D721Med (cell line): ENCODE results near the gene L1TD1.

Experiments
- DNase-seq: peaks from one replicate; pipeline ENCODE4 v3.0.0; 2011; ENCODE audit warnings: low spot score; ENCODE audit not compliant: insufficient read length
- FAIRE-seq: peaks from 2 replicates; lab custom pipeline; 2011; peaks lifted over from hg19 to GRCh38; lab: Jason Lieb, UNC
- CTCF ChIP-seq: IDR thresholded peaks from 2 replicates; pipeline ENCODE4 v1.5.1; 2012; ENCODE audit warnings: mild to moderate bottlenecking, control low read depth; ENCODE audit not compliant: insufficient read depth; ENCODE audit errors: missing control alignments

Gene L1TD1

GRCh38 chr1:62221171-62221570 lies 26.5 kb downstream of the L1TD1 start:
- no peak for FAIRE-seq
- DNase-seq: no peak
- no peak for TF ChIP-seq CTCF

GRCh38 chr1:62222321-62222720 lies 27.7 kb downstream of the L1TD1 start:
- TF ChIP-seq CTCF: no peak
- FAIRE-seq (no peak), DNase-seq (no peak)

DNA sequence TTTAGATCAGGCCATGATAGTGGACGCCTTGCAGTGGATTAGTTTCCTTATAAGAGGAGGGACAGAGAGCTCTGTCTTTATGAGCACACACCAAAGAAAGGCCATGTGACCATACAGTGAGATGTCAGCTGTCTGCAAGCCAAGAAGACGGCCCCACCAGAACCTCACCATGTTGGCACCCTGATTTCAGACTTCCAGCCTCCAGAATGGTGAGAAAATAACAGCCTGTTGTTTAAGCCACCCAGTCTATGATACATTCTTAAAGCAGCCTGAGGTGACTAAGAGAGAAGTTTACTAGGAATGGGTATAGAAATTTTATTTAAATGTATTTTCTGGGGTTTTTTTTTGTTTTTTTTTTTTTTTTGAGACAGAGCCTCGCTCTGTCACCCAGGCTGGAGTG lies 29.5 kb downstream of the L1TD1 start:
- FAIRE-seq: no peak
- no peak for DNase-seq
- no peak for TF ChIP-seq CTCF

DNA sequence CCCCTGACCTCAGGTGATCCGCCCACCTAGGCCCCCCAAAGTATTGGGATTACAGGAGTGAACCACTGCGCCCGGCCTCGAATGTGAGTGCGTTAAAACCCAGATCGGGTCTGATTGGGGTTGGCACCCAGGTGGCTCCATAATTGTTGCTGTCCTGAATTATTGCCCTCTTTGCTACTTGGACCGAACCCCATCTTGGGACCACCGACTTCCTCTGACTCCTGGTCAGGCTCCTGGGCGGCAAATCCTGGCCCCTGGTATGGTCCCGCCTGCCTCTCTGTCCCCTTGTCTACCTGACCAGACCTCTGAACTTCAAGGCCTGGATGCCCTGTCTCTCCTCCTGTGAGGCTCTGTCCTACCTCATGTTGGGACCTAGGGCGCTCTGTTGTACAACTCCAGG lies 32.8 kb downstream of the L1TD1 start:
- FAIRE-seq: no peak
- TF ChIP-seq CTCF: no peak

DNA sequence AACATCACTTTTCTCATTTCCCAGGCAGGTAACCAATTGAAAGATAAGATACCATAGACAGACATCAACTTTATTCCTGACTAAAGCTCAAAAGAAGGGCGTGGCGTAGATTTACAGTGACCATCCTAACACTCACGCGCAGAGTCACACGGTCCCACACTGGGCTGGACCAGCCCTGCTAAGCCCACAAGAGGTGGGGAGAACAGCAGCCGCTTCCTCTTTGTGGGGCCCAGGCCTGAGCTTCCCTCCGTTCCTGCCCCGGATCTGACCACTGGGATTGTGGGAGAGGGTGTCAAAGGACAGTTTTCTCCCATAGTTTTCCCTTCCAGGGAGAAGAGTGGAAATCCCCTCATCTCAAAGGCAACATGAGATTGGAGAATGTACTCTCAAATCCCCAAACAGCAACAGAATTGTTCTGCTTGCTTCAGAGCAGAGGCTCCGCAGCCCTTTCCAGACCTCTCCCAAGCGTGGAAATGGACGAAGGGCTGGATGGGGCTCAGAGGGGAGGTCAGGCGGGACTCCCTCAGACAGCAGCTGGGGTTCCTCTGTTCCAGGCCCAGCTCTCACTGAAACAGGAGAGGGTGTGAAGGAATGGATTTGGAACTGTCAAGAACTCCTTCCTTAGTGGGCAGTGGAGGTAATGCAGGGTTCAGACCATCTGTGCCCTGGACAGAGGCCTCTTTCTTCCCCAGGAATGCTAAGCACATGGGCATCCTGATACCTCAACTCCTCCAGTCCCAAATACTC lies 33.7 kb downstream of the L1TD1 start:
- DNase-seq (no peak), FAIRE-seq (no peak)
- TF ChIP-seq CTCF: no peak

More for the DNA sequence above, 32.8 kb downstream of the L1TD1 start:
- no peak for DNase-seq

DNA sequence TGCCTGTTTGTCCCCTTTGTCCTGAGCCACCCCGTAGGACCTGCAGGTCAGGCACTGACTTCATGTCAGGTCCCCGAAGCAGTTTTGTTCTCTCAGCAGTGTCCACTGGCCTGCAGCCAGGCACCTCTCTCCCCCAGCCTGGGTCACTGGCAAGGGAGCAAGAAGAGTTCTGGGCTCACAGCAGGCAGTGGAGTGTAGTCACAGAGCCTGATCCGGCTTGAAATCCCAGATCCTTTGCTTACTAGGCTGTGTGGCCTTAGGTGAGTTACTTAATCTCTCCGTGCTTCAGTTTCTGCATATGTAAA lies 34.2 kb downstream of the L1TD1 start:
- no peak for TF ChIP-seq CTCF
- DNase-seq (no peak), FAIRE-seq (no peak)

DNA sequence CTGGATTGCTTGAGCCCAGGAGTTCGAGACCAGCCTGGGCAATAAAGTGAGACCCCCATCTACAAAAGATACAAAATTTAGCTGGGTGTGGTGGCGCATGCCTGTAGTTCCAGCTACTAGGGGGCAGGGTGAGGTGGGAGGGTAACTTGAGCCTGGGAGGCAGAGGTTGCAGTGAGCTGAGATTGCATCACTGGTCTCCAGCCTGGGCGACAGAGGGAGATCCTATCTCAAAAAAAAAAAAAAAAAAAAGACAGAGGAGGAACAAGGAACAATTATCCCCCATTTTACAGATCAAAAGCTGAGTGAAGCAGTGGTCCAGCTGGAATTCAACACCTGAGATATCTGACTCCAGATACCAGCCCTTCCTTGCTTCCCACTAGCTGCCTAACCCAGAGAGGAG lies 34.8 kb downstream of the L1TD1 start:
- FAIRE-seq: no peak
- TF ChIP-seq CTCF: no peak
- DNase-seq: no peak
